Activated CD4-positive, alpha-beta T cell treated with anti-CD3 and anti-CD28 coated beads, Interleukin-2, amount 10 ng/mL, durations not matched to agents 7 days and 5 days (primary cell): Measurements from ENCODE around the gene ANKRD7. TPM values are rescaled to one million over a fixed set of nuclear protein-coding genes. Genes with fewer than 3 reads are reported as not detected.
"Not testable (repeated sequence)": the region's sequence is repeated elsewhere in the genome, so short reads cannot be mapped to it uniquely, and the experiment has no call there.

ENCODE experiments used
- CTCF ChIA-PET: fragments of 350-600 bp; sonication (Branson Sonifier 250); formaldehyde crosslinking; loops from one replicate; lab custom pipeline; 2021; ENCODE audit warnings: antibody characterized with exemption; lab: Charles Lee
- POLR2A ChIA-PET: fragments of 350-600 bp; sonication (Branson Sonifier 250); formaldehyde crosslinking; loops from one replicate; lab custom pipeline; 2021; ENCODE audit warnings: antibody characterized with exemption; lab: Charles Lee
- DNase-seq: peaks from one replicate; pipeline ENCODE4 v3.0.0-alpha.2; 2020
- H3K27ac Mint-ChIP-seq: one replicate; pipeline ENCODE4 v1.8.0; 2021; ENCODE audit warnings: mild to moderate bottlenecking, moderate library complexity, mixed read lengths
- H3K27me3 Mint-ChIP-seq: one replicate; pipeline ENCODE4 v1.8.0; 2021; ENCODE audit warnings: mixed read lengths
- H3K36me3 Mint-ChIP-seq: one replicate; pipeline ENCODE4 v1.8.0; 2021; ENCODE audit warnings: low read depth, mixed read lengths
- H3K4me1 Mint-ChIP-seq: one replicate; pipeline ENCODE4 v1.8.0; 2021; ENCODE audit warnings: mixed read lengths
- H3K4me3 Mint-ChIP-seq: one replicate; pipeline ENCODE4 v1.8.0; 2021; ENCODE audit warnings: mild to moderate bottlenecking, moderate library complexity, mixed read lengths
- H3K9me3 Mint-ChIP-seq: one replicate; pipeline ENCODE4 v1.8.0; 2021; ENCODE audit warnings: mixed read lengths
- total RNA-seq, 2 experiments: library from RNA; stranded (reverse); gene quantifications; one replicate each; pipeline ENCODE4 v1.2.3, GENCODE V29; 2021

Gene ANKRD7
- total RNA-seq, 2 experiments from 2014 or later, result not detected

- Mint-ChIP-seq H3K27ac (peak overlapping the region; percentile 64), H3K36me3 (no peaks in the 10 kb centered on the region), H3K4me3 (peak overlapping the region; percentile 74), H3K27me3 (peaks cover 35% of the 10 kb centered on the region), H3K4me1 (peaks cover 13% of the 10 kb centered on the region), H3K9me3 (no peaks in the 10 kb centered on the region)
- ChIA-PET CTCF (interaction anchor here (1.8 kb wide), 1 partner anchor 14 kb away, joined by 4 read pairs; no protein-coding TSS in a partner anchor), POLR2A (no interaction called here)
- DNase-seq, result peak; percentile 47
Observed at GRCh38 chr7:118214051-118214832, 10.3 kb upstream of the ANKRD7 start.

- H3K4me3 Mint-ChIP-seq, result peak overlapping the region; percentile 74
- no peaks in the 10 kb centered on the region for H3K9me3 Mint-ChIP-seq
- DNase-seq, result no peak
- CTCF ChIA-PET, result interaction anchor here (1.8 kb wide), 1 partner anchor 13 kb away, joined by 4 read pairs; no protein-coding TSS in a partner anchor
- no peak overlapping the region for H3K27ac Mint-ChIP-seq
- POLR2A ChIA-PET, result no interaction called here
- H3K27me3 Mint-ChIP-seq, result peaks cover 35% of the 10 kb centered on the region
- peaks cover 13% of the 10 kb centered on the region for H3K4me1 Mint-ChIP-seq
- H3K36me3 Mint-ChIP-seq, result no peaks in the 10 kb centered on the region
Observed at GRCh38 chr7:118214833-118215182, 9.7 kb upstream of the ANKRD7 start.

DNA sequence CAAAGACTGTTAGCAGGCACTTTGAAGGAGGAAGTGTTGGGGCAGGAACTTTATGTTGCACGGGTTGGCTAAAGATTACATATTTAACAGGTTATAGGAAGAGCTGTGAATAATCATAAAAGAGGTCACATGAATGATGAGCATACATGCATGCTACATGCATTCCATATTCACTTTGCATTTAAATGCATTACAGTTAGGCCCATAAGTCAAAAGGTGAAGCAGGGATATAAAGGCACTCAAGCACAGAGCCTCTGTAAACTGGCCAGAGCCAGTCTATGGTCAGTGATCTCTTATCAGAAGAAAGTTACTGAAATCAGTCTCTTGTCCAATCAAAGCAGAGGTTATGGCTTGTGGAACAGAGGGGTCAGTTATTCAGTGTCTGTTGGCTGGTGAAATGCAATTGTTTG is 7.3 kb upstream of the ANKRD7 start:
- CTCF ChIA-PET, result no interaction called here

GRCh38 chr7:118218413-118219156 is 5.9 kb upstream of the ANKRD7 start:
- Mint-ChIP-seq H3K27me3 (peaks cover 22% of the 10 kb centered on the region), H3K9me3 (no peaks in the 10 kb centered on the region), H3K27ac (no peak overlapping the region), H3K36me3 (no peaks in the 10 kb centered on the region), H3K4me1 (peaks cover 13% of the 10 kb centered on the region), H3K4me3 (no peak overlapping the region)
- no peak for DNase-seq
- ChIA-PET POLR2A (no interaction called here), CTCF (interaction anchor here (1.0 kb wide), 1 partner anchor 9 kb away, joined by 3 read pairs; no protein-coding TSS in a partner anchor)

More for the DNA sequence above, 7.3 kb upstream of the ANKRD7 start:
- POLR2A ChIA-PET, result no interaction called here
- Mint-ChIP-seq H3K4me1 (peaks cover 13% of the 10 kb centered on the region), H3K27ac (no peak overlapping the region), H3K9me3 (no peaks in the 10 kb centered on the region), H3K4me3 (no peak overlapping the region), H3K27me3 (peaks cover 29% of the 10 kb centered on the region), H3K36me3 (no peaks in the 10 kb centered on the region)
- no peak for DNase-seq

DNA sequence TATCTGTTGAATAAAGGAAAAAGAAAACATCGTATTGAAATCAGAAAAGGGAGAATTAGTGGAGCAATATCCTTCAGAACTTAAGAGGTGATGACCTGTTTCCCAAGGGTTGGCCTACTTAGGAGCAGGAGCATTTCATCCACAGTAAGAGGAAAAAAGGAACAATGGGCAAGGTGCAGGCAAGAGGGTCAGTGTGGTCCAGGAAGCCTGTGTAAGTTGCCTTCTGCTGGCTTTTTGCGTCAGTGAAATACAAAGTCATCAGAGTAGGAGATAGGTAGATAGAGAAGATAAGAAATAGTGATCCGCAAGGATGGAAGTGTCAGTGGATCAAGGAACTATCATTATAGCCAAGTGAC is 5.4 kb upstream of the ANKRD7 start:
- POLR2A ChIA-PET, result no interaction called here
- Mint-ChIP-seq H3K36me3 (no peaks in the 10 kb centered on the region), H3K27me3 (peaks cover 21% of the 10 kb centered on the region), H3K9me3 (no peaks in the 10 kb centered on the region), H3K4me3 (no peak overlapping the region), H3K27ac (no peak overlapping the region), H3K4me1 (peaks cover 9% of the 10 kb centered on the region)
- CTCF ChIA-PET, result no interaction called here
- no peak for DNase-seq

GRCh38 chr7:118220583-118220982 is 3.9 kb upstream of the ANKRD7 start:
- ChIA-PET CTCF (interaction anchor here (0.7 kb wide), 1 partner anchor 219 kb away, joined by 3 read pairs; no protein-coding TSS in a partner anchor), POLR2A (no interaction called here)
- Mint-ChIP-seq H3K36me3 (no peaks in the 10 kb centered on the region), H3K4me3 (no peak overlapping the region), H3K27ac (no peak overlapping the region), H3K9me3 (no peaks in the 10 kb centered on the region), H3K4me1 (no peaks in the 10 kb centered on the region), H3K27me3 (peaks cover 9% of the 10 kb centered on the region)
- DNase-seq, result no peak

- H3K4me3 Mint-ChIP-seq, result no peak overlapping the region
- no peaks in the 10 kb centered on the region for H3K4me1 Mint-ChIP-seq
- H3K9me3 Mint-ChIP-seq, result no peaks in the 10 kb centered on the region
- H3K27me3 Mint-ChIP-seq, result peaks cover 9% of the 10 kb centered on the region
- DNase-seq, result no peak
- ChIA-PET POLR2A (no interaction called here), CTCF (no interaction called here)
- H3K36me3 Mint-ChIP-seq, result no peaks in the 10 kb centered on the region
- no peak overlapping the region for H3K27ac Mint-ChIP-seq
Observed at GRCh38 chr7:118222591-118222990, 1.9 kb upstream of the ANKRD7 start.

DNA sequence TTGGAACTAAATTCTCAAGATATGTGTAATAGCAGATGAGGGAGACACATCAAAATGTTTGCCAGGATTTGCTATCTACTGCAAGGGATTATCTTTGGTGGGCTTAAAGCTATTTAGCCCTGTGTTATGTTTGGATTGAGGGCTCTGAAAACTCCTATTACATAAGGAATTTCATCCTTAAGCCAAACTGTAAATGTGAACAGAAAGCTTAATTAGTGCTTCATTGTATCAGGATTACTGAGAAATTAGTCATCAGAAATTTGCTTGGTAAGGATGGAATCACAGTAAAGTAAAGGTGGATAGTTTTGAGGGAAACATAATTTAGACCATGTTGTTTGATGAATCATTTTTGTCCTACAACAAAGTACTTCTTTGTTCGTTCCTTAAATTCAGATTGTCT is 8.3 kb downstream of the ANKRD7 start:
- Mint-ChIP-seq H3K4me3 (no peak overlapping the region), H3K27me3 (peaks cover 2% of the 10 kb centered on the region), H3K4me1 (no peaks in the 10 kb centered on the region), H3K9me3 (no peaks in the 10 kb centered on the region), H3K36me3 (no peaks in the 10 kb centered on the region), H3K27ac (no peak overlapping the region)
- CTCF ChIA-PET, result interaction anchor here (0.7 kb wide), 1 partner anchor 117 kb away, joined by 3 read pairs; no protein-coding TSS in a partner anchor
- POLR2A ChIA-PET, result no interaction called here
- DNase-seq, result no peak

DNA sequence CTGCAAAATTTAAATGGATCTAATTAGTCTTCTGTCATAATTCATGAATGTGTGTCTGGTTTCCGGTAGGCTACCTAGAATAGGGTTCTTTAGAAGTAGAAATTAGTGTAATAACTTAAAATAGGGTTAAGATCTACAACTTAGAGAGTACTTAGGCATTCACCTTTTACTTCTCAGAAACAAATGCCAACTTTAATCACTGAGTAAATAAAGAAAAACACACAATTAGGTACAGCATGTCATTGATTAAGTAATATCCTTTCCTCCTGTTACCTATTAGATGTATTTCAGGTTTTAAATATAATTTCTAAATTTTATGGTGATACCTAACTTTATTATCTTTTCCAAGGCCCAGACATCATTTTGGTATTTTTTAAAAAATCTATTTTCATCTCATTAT is 9.3 kb downstream of the ANKRD7 start:
- POLR2A ChIA-PET, result no interaction called here

GRCh38 chr7:118239014-118239413 is 14.5 kb downstream of the ANKRD7 start:
- Mint-ChIP-seq H3K27me3 (peaks cover 2% of the 10 kb centered on the region), H3K36me3 (no peaks in the 10 kb centered on the region), H3K27ac (no peak overlapping the region), H3K9me3 (no peaks in the 10 kb centered on the region), H3K4me1 (no peaks in the 10 kb centered on the region), H3K4me3 (no peak overlapping the region)
- POLR2A ChIA-PET, result no interaction called here
- no peak for DNase-seq
- CTCF ChIA-PET, result interaction anchor here (1.1 kb wide), 1 partner anchor 27 kb away, joined by 3 read pairs; no protein-coding TSS in a partner anchor

More for the DNA sequence above, 9.3 kb downstream of the ANKRD7 start:
- Mint-ChIP-seq H3K27ac (no peak overlapping the region), H3K36me3 (no peaks in the 10 kb centered on the region), H3K4me3 (no peak overlapping the region), H3K9me3 (no peaks in the 10 kb centered on the region), H3K27me3 (peaks cover 2% of the 10 kb centered on the region), H3K4me1 (no peaks in the 10 kb centered on the region)
- CTCF ChIA-PET, result no interaction called here
- no peak for DNase-seq

- H3K9me3 Mint-ChIP-seq, H3K36me3 Mint-ChIP-seq, CTCF ChIA-PET, H3K27me3 Mint-ChIP-seq, DNase-seq, POLR2A ChIA-PET, H3K27ac Mint-ChIP-seq, H3K4me1 Mint-ChIP-seq, H3K4me3 Mint-ChIP-seq: not testable (repeated sequence)
Observed at GRCh38 chr7:118240320-118240719, 15.8 kb downstream of the ANKRD7 start.

DNA sequence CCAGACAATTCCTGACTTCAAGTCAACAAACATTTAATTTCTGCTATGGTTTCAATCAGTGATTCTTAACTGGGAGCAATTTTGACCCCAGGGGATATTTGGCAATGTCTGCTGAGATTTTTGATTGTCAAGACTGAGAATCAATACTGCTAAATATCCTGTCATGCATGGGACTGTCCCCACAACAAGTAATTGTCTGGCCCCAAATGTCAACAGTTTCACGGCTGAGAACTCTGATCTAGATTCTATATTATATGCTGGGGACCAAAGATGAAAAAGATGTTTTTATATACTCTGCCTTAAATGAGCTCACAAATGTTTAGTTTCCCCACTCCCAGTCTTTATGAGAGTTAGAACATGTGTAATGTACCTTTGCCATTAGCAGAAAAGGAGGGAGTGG is 19.2 kb downstream of the ANKRD7 start:
- Mint-ChIP-seq H3K9me3 (no peaks in the 10 kb centered on the region), H3K36me3 (no peaks in the 10 kb centered on the region), H3K4me1 (no peaks in the 10 kb centered on the region), H3K27ac (no peak overlapping the region), H3K4me3 (no peak overlapping the region), H3K27me3 (peaks cover 2% of the 10 kb centered on the region)
- DNase-seq, result no peak
- ChIA-PET CTCF (no interaction called here), POLR2A (no interaction called here)
